SK-N-MC (cell line): ENCODE results near the gene CASP1.

Experiments used
- EZH2 ChIP-seq: fragments of 200-600 bp; sonication (generic); IDR thresholded peaks from one replicate; pipeline ENCODE4 v1.6.1; 2017; ENCODE audit warnings: antibody characterized with exemption
- FOXP2 ChIP-seq: optimal IDR thresholded peaks from 2 replicates; pipeline ENCODE3; 2011; ENCODE audit warnings: mild to moderate bottlenecking, moderate library complexity; ENCODE audit not compliant: insufficient read depth; ENCODE audit errors: extremely low read length, control extremely low read depth
- POLR2AphosphoS5 ChIP-seq: IDR thresholded peaks from 2 replicates; pipeline ENCODE4 v1.6.1; 2012; ENCODE audit warnings: mild to moderate bottlenecking, low read depth, low read length, borderline replicate concordance

- TF ChIP-seq POLR2AphosphoS5 = no peak
- no peak for TF ChIP-seq EZH2
- no peak for TF ChIP-seq FOXP2
Measured at GRCh38 chr11:105071089-105071732, 36.3 kb upstream of the CASP1 start.
